K562 (cell line): Measurements from ENCODE around the gene ELOVL2. TPM values are rescaled to one million over a fixed set of nuclear protein-coding genes. Genes with fewer than 3 reads are reported as not detected.
A peak's percentile ranks its signal among the peaks of the same experiment; 100 is the strongest.

Experiments used
- ATAC-seq: fragments of 200-7000 bp; cut with Tn5 transposase; 3 replicates; pipeline ENCODE4 v1.9.1; 2020; ENCODE audit warnings: moderate library complexity
- BruUV-seq: library from RNA; stranded (reverse); fragments of 400-500 nt; replicated peaks from 2 replicates; lab custom pipeline; 2021; lab: Mats Ljungman, UMichigan
- CTCF ChIA-PET: fragments of 300-600 bp; formaldehyde crosslinking; extraction: SDS; loops from one replicate; lab custom pipeline; 2021; ENCODE audit warnings: low intra/inter-chr PET ratio; lab: Yijun Ruan, JAX
- POLR2A ChIA-PET: fragments of 300-600, 350-650 bp; sonication (Branson Sonifier 250); formaldehyde crosslinking; extraction: SDS; loops from one replicate; lab custom pipeline; 2021; ENCODE audit warnings: antibody characterized with exemption, inconsistent platforms; lab: Yijun Ruan, JAX
- DNase-seq, 4 experiments: peaks; one replicate each; pipeline versions ENCODE4 v3.0.0 to v3.0.0-alpha.2; 2011 to 2018; ENCODE audit warnings: low spot score in 3 of 4, mixed read lengths in 3 of 4; ENCODE audit errors: extremely low read depth in 1 of 4
- FAIRE-seq: peaks from 2 replicates; lab custom pipeline; 2011; peaks lifted over from hg19 to GRCh38; lab: Jason Lieb, UNC
- H2AFZ ChIP-seq: 2 replicates; pipeline ENCODE4 v1.6.0; 2011; ENCODE audit warnings: low read depth, low read length, control low read depth, inconsistent platforms
- H3K27ac ChIP-seq: fragments of 200-600 bp; 3 replicates; pipeline ENCODE4 v1.8.0; 2011; ENCODE audit warnings: low read depth, mild to moderate bottlenecking, control low read depth, inconsistent platforms, low read length, moderate library complexity, mixed read lengths; ENCODE audit errors: extremely low read depth
- H3K27me3 ChIP-seq, 2 experiments: fragments of 300-600 bp in 1 of 2; 2 replicates in 1 of 2; 3 replicates in 1 of 2; pipeline versions ENCODE4 v1.6.0 to v1.8.0; 2011; ENCODE audit warnings: inconsistent platforms in 2 of 2, low read length in 2 of 2, mild to moderate bottlenecking in 1 of 2, mixed read lengths in 1 of 2, moderate library complexity in 1 of 2; ENCODE audit not compliant: control insufficient read depth in 2 of 2, insufficient read depth in 2 of 2
- H3K36me3 ChIP-seq: fragments of 300-600 bp; 3 replicates; pipeline ENCODE4 v1.8.0; 2011; ENCODE audit warnings: mild to moderate bottlenecking, low read length, inconsistent platforms; ENCODE audit not compliant: control insufficient read depth, insufficient read depth
- H3K4me1 ChIP-seq, 2 experiments: fragments of 200-600 bp in 1 of 2; replicated peaks in 1 of 2; 2 replicates in 1 of 2; 3 replicates in 1 of 2; pipeline versions ENCODE4 v1.5.1 to v1.8.0; 2011; ENCODE audit warnings: inconsistent platforms in 2 of 2, low read length in 2 of 2, mild to moderate bottlenecking in 1 of 2, mixed read lengths in 1 of 2, moderate library complexity in 1 of 2; ENCODE audit not compliant: control insufficient read depth in 2 of 2, insufficient read depth in 2 of 2
- H3K4me2 ChIP-seq: 2 replicates; pipeline ENCODE4 v1.6.1; 2011; ENCODE audit warnings: low read length, control low read depth, inconsistent platforms, mixed read lengths; ENCODE audit not compliant: insufficient read depth
- H3K4me3 ChIP-seq: fragments of 200-600 bp; sonication (generic), shearing (Covaris generic); 2 replicates; pipeline ENCODE4 v1.5.1; 2016; ENCODE audit warnings: control low read depth, inconsistent platforms
- H3K79me2 ChIP-seq: fragments of 200-600 bp; 3 replicates; pipeline ENCODE4 v1.8.0; 2011; ENCODE audit warnings: low read length, inconsistent platforms; ENCODE audit not compliant: control insufficient read depth, insufficient read depth
- H3K9ac ChIP-seq, 2 experiments: 2 replicates each; pipeline versions ENCODE4 v1.6.0 to v1.6.1; 2011; ENCODE audit warnings: low read depth in 2 of 2, low read length in 2 of 2, control low read depth in 1 of 2, inconsistent platforms in 1 of 2, mild to moderate bottlenecking in 1 of 2, mixed read lengths in 1 of 2; ENCODE audit not compliant: insufficient read depth in 1 of 2
- H3K9me1 ChIP-seq: one replicate; pipeline ENCODE4 v1.6.0; 2011; ENCODE audit warnings: inconsistent platforms, mild to moderate bottlenecking, low read length, moderate library complexity; ENCODE audit not compliant: control insufficient read depth, insufficient read depth
- H3K9me3 ChIP-seq: replicated peaks from 2 replicates; pipeline ENCODE4 v1.5.1; 2011; ENCODE audit warnings: low read depth, low read length, inconsistent platforms; ENCODE audit not compliant: control insufficient read depth, insufficient read depth
- H4K20me1 ChIP-seq: replicated peaks from 2 replicates; pipeline ENCODE4 v1.6.1; 2011; ENCODE audit warnings: low read length, inconsistent platforms, mixed read lengths; ENCODE audit not compliant: control insufficient read depth, insufficient read depth
- ARNT ChIP-seq, 2 experiments: fragments of 450-650 bp; IDR thresholded peaks; 2 replicates each; pipeline ENCODE4 v1.6.1; 2016; ENCODE audit warnings: mild to moderate bottlenecking in 1 of 2
- BMI1 ChIP-seq: fragments of 150-350 bp; IDR thresholded peaks from 2 replicates; pipeline ENCODE4 v1.6.1; 2014; ENCODE audit warnings: low read length
- CBX2 ChIP-seq: fragments of 200-600 bp; sonication (generic); IDR thresholded peaks from one replicate; pipeline ENCODE4 v1.6.1; 2012; ENCODE audit warnings: mild to moderate bottlenecking, low read length, inconsistent platforms; ENCODE audit not compliant: insufficient read depth, poor library complexity, severe bottlenecking
- ERF ChIP-seq: fragments of 450-650 bp; formaldehyde crosslinking; IDR thresholded peaks from 2 replicates; pipeline ENCODE4 v1.4.0; 2020; ENCODE audit warnings: mild to moderate bottlenecking, mixed read lengths
- FOXK1 ChIP-seq: sonication (generic); formaldehyde crosslinking; IDR thresholded peaks from 2 replicates; pipeline ENCODE4 v1.8.0; 2022; ENCODE audit warnings: missing genetic modification reagents, mild to moderate bottlenecking, borderline replicate concordance
- FOXM1 ChIP-seq, 2 experiments: fragments of 450-650 bp in 1 of 2; sonication (generic) in 1 of 2; formaldehyde crosslinking in 1 of 2; IDR thresholded peaks; 2 replicates each; pipeline versions ENCODE4 v1.6.1 to v1.9.0; 2017 to 2022; ENCODE audit warnings: low read depth in 2 of 2, mild to moderate bottlenecking in 2 of 2, missing genetic modification reagents in 1 of 2, moderate library complexity in 1 of 2
- HDAC3 ChIP-seq: fragments of 450-650 bp; IDR thresholded peaks from 2 replicates; pipeline ENCODE4 v1.6.1; 2018; ENCODE audit warnings: borderline replicate concordance, mild to moderate bottlenecking, moderate library complexity; ENCODE audit not compliant: partially characterized antibody
- HOXB6 ChIP-seq: fragments of 250-450 bp; sonication (Bioruptor Pico); IDR thresholded peaks from 2 replicates; pipeline ENCODE4 v1.5.1; 2022; ENCODE audit warnings: mild to moderate bottlenecking, borderline replicate concordance
- KAT7 ChIP-seq: sonication (generic); formaldehyde crosslinking; IDR thresholded peaks from 2 replicates; pipeline ENCODE4 v1.8.0; 2022; ENCODE audit warnings: missing genetic modification reagents, mild to moderate bottlenecking, borderline replicate concordance
- RBM25 ChIP-seq: fragments of 200-400 bp; formaldehyde crosslinking; IDR thresholded peaks from 2 replicates; pipeline ENCODE4 v1.6.1; 2018; ENCODE audit warnings: low read length, low read depth, moderate library complexity; ENCODE audit not compliant: severe bottlenecking
- SAP30 ChIP-seq: fragments of 200-600 bp; sonication (generic); IDR thresholded peaks from 2 replicates; pipeline ENCODE4 v1.6.1; 2012; ENCODE audit warnings: borderline replicate concordance, low read depth, mild to moderate bottlenecking, moderate library complexity, low read length, control low read depth, inconsistent platforms; ENCODE audit not compliant: insufficient read depth, poor library complexity, severe bottlenecking
- SOX6 ChIP-seq: fragments of 450-650 bp; IDR thresholded peaks from 2 replicates; pipeline ENCODE4 v1.6.1; 2014; ENCODE audit warnings: mild to moderate bottlenecking
- SRSF1 ChIP-seq: fragments of 200-400 bp; formaldehyde crosslinking; IDR thresholded peaks from 2 replicates; pipeline ENCODE4 v1.6.1; 2017; ENCODE audit warnings: mild to moderate bottlenecking, low read depth, low read length, moderate library complexity
- TARDBP ChIP-seq: fragments of 450-650 bp; IDR thresholded peaks from 2 replicates; pipeline ENCODE4 v1.6.1; 2016
- TGIF2 ChIP-seq: sonication (generic); formaldehyde crosslinking; IDR thresholded peaks from 2 replicates; pipeline ENCODE4 v1.8.1; 2022; ENCODE audit warnings: mild to moderate bottlenecking, missing genetic modification reagents, moderate library complexity
- ZNF75A ChIP-seq: fragments of 450-650 bp; formaldehyde crosslinking; IDR thresholded peaks from 2 replicates; pipeline ENCODE4 v1.4.0; 2020; ENCODE audit warnings: mild to moderate bottlenecking
- WGBS: fragments of 100-300 bp; shearing (Covaris generic); methylation state at CpG from one replicate; pipeline ENCODE4 v1.1.6; 2016; ENCODE audit warnings: low coverage, mixed read lengths; ENCODE audit not compliant: insufficient coverage; ENCODE audit errors: missing lambda C conversion rate; 5-methylcytosine and 5-hydroxymethylcytosine counted together
- in situ Hi-C: fragments of 300-500 bp; cut with MboI; formaldehyde crosslinking; loops from 4 replicates; pipeline ENCODE4 v1.15.0; 2018; ENCODE audit warnings: inconsistent platforms, mixed read lengths
- intact Hi-C: fragments of 100-400 bp; cut with micrococcal nuclease; formaldehyde crosslinking; loops from 2 replicates; pipeline ENCODE4 v1.14.2; 2022
- polyA plus RNA-seq, 8 experiments: library from polyadenylated mRNA; depleted of rRNA in 4 of 8; stranded (reverse) in 5 of 8; unstranded in 3 of 8; fragments of >200 nt; fragmentation: Nextera tagmentation in 2 of 8; fragmentation: Illumina TruSeq in 1 of 8; extraction: Ambion mirVana in 2 of 8; extraction: Trizol in 1 of 8; gene quantifications; 2 replicates each; pipeline versions ENCODE4 v1.2.1 to v1.2.3, GENCODE V29; 2011 to 2014; ENCODE audit warnings: inconsistent platforms in 1 of 8, missing spikeins in 1 of 8
- total RNA-seq, 7 experiments: library from RNA; depleted of rRNA in 6 of 7; stranded (reverse); fragments of >200 nt in 6 of 7; fragmentation: Illumina TruSeq in 2 of 7; extraction: Trizol in 2 of 7; gene quantifications; 2 replicates each; pipeline versions ENCODE4 v1.2.1 to v1.2.3, GENCODE V29; 2011 to 2021; ENCODE audit warnings: low replicate concordance in 1 of 7

ELOVL2 gene
- total and polyA plus RNA-seq, 9 of the 15 experiments (the other 6 are each of a cell fraction or from before 2014, with no cell fraction given): 0.05 to 0.96 (median 0.31) TPM

- Histone ChIP-seq H3K79me2 (no peaks in the 10 kb centered on the region), H3K36me3 (no peaks in the 10 kb centered on the region), H3K27ac (no peak overlapping the region), H4K20me1 (no peaks in the 10 kb centered on the region), H3K9ac (no peak overlapping the region), H3K9me3 (no peaks in the 10 kb centered on the region), H3K4me3 (no peak overlapping the region), H2AFZ (no peak overlapping the region), H3K27me3 (peaks cover 0 to 2% of the 10 kb centered on the region in 2 experiments; a peak in 1 of 5 replicates), H3K4me1 (no peaks in the 10 kb centered on the region; a peak in 1 of 5 replicates), H3K9me1 (no peaks in the 10 kb centered on the region), H3K4me2 (no peak overlapping the region)
- no peak for DNase-seq
- ChIA-PET CTCF (interaction anchor here (0.6 kb wide), 1 partner anchor 356 kb away, joined by 3 read pairs; no protein-coding TSS in a partner anchor), POLR2A (no interaction called here)
- in situ Hi-C loops (no loop called here), intact Hi-C loops (loop anchor here (10.0 kb wide), 1 partner anchor 512 kb away; no protein-coding TSS in a partner anchor)
- FAIRE-seq: no peak
- BruUV-seq: no TSS peak
- ATAC-seq: no peak
- 0% methylated on average over 2 of the region's 2 CpGs for WGBS
- peak; percentile 39; the same call in 1 of the 2 replicates for TF ChIP-seq SOX6
- no peak for TF ChIP-seq SAP30
Measured at GRCh38 chr6:11062715-11063114, 18.6 kb upstream of the ELOVL2 start.

GRCh38 chr6:11062083-11062482, 18.0 kb upstream of the ELOVL2 start:
- H3K27ac ChIP-seq: no peak overlapping the region
- peaks cover 0 to 2% of the 10 kb centered on the region in 2 experiments; a peak in 1 of 5 replicates for H3K27me3 ChIP-seq
- in situ Hi-C loops (no loop called here), intact Hi-C loops (loop anchor here (10.0 kb wide), 1 partner anchor 513 kb away; no protein-coding TSS in a partner anchor)
- no peaks in the 10 kb centered on the region for H4K20me1 ChIP-seq
- H3K79me2 ChIP-seq: no peaks in the 10 kb centered on the region
- H3K9me1 ChIP-seq: no peaks in the 10 kb centered on the region
- H3K9me3 ChIP-seq: no peaks in the 10 kb centered on the region
- 13% methylated on average over 3 of the region's 4 CpGs for WGBS
- FAIRE-seq (no peak), DNase-seq (no peak), ATAC-seq (no peak)
- H3K4me1 ChIP-seq: no peaks in the 10 kb centered on the region; a peak in 1 of 5 replicates
- H3K4me3 ChIP-seq: no peak overlapping the region
- no peaks in the 10 kb centered on the region for H3K36me3 ChIP-seq
- no TSS peak for BruUV-seq
- ChIA-PET POLR2A (no interaction called here), CTCF (interaction anchor here (0.6 kb wide), 1 partner anchor 355 kb away, joined by 3 read pairs; no protein-coding TSS in a partner anchor)
- no peak overlapping the region for H2AFZ ChIP-seq
- no peak overlapping the region for H3K9ac ChIP-seq
- H3K4me2 ChIP-seq: no peak overlapping the region
- TF ChIP-seq TARDBP (no peak), KAT7 (no peak), HOXB6 (CRISPR knock-in tag) (no peak), CBX2 (peak; percentile 82), BMI1 (peak; percentile 71; the same call in 1 of the 2 replicates), TGIF2 (no peak), ERF (CRISPR knock-in tag) (no peak), FOXK1 (CRISPR knock-in tag) (no peak), SRSF1 (no peak), ZNF75A (CRISPR knock-in tag) (no peak), ARNT (IDR thresholded peaks at IDR 0.05) (no peak), FOXM1 (IDR thresholded peaks at IDR 0.05; ENCODE audit: low read depth) (no peak), FOXM1 (CRISPR knock-in tag; IDR thresholded peaks at IDR 0.05; ENCODE audit: low read depth) (no peak), HDAC3 (no peak), RBM25 (no peak)
